Measurements from ENCODE around the gene TYW1.
"Not testable (repeated sequence)": the region's sequence is repeated elsewhere in the genome, so short reads cannot be mapped to it uniquely, and the experiment has no call there.

DNA sequence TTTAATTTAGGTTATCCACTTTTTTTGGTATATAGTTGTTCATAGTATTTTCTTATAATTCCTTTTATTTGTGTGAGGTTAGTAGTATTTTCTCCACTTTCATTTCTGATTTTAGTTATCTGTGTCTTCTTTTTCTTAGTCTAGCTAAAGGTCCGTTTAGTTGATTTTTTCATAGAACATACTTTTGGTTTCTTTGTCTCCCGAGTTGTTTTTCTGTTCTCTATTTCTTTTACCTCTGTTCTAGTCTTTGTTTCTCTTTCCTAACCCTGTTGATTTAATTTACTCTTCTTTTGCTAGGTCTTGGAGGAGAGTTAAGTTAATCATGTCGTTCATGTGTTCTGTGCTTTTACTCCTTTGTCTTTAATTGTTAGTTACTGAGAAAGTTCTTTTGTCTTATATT, 174.5 kb downstream of the TYW1 start:
- not testable (repeated sequence) for TF ChIP-seq SIN3A (IDR thresholded peaks at IDR 0.05; ENCODE audit: borderline replicate concordance, insufficient read depth, low read depth, low read length); CTCF (IDR thresholded peaks at IDR 0.05); TCF7L2 (IDR thresholded peaks at IDR 0.05; ENCODE audit: low read depth, low read length); POLR2AphosphoS5 (IDR thresholded peaks at IDR 0.05; ENCODE audit: low read depth, low read length)

Measured in Panc1 (cell line).